Measurements from ENCODE around the gene FNDC3B.
A peak's percentile ranks its signal among the peaks of the same experiment; 100 is the strongest.

The FNDC3B gene

DNA sequence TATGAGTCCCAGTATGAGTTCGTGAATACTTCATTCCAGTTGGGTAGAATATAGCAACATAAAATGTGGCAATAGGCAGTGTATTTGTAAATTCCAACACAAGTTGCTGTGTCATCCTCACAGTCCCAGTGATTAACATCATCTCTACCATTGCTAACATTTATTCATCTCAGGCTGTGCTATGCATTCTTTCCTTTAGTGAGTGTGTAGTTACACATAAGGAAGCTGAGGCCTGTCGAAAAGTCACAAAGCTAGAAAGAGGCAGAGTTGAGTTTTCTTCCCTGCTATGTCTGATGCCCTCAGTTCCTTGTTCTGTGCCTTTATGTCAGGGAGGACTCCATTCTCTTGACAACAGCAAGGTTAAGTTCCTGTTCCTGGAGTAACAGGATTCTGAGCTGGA, 96.4 kb downstream of the FNDC3B start:
- H3K27me3 ChIP-seq (ENCODE audit: control insufficient read depth, insufficient read depth, low read length), result no peaks in the 10 kb centered on the region
- peaks cover 46% of the 10 kb centered on the region for H3K4me1 ChIP-seq (ENCODE audit: control insufficient read depth, low read depth, low read length)
- peaks cover 3% of the 10 kb centered on the region for H3K36me3 ChIP-seq (ENCODE audit: control insufficient read depth, low read depth, low read length)
- H3K27ac ChIP-seq (ENCODE audit: low read length), result peak overlapping the region; percentile 19
- no peak overlapping the region for H3K4me3 ChIP-seq (ENCODE audit: low read length)
- H3K9me3 ChIP-seq (ENCODE audit: control insufficient read depth, low read depth, low read length), result no peaks in the 10 kb centered on the region
- H3K9ac ChIP-seq (ENCODE audit: low read length), result no peak overlapping the region

DNA sequence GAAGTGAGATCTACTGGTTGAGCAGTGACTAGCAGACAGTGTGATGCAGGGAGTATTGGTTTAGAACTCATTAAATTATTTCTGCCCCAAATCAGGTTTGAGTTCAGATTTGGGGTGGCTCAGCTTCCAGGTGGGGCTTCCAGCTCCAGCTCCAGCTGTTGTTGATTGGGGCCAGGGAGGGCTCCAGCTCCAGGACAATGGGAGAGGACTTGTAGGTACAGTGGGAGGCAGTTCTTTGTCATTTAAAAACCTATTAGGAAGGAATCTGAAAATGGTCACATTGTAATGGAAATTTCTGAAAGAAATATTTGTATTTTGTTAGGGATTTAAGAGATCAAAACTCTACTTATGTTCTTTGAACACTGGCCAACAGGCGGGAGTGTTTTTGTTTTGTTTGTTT, 97.0 kb downstream of the FNDC3B start:
- Histone ChIP-seq H3K36me3 (ENCODE audit: control insufficient read depth, low read depth, low read length) (peaks cover 3% of the 10 kb centered on the region), H3K27ac (ENCODE audit: low read length) (peak overlapping the region; percentile 19)

DNA sequence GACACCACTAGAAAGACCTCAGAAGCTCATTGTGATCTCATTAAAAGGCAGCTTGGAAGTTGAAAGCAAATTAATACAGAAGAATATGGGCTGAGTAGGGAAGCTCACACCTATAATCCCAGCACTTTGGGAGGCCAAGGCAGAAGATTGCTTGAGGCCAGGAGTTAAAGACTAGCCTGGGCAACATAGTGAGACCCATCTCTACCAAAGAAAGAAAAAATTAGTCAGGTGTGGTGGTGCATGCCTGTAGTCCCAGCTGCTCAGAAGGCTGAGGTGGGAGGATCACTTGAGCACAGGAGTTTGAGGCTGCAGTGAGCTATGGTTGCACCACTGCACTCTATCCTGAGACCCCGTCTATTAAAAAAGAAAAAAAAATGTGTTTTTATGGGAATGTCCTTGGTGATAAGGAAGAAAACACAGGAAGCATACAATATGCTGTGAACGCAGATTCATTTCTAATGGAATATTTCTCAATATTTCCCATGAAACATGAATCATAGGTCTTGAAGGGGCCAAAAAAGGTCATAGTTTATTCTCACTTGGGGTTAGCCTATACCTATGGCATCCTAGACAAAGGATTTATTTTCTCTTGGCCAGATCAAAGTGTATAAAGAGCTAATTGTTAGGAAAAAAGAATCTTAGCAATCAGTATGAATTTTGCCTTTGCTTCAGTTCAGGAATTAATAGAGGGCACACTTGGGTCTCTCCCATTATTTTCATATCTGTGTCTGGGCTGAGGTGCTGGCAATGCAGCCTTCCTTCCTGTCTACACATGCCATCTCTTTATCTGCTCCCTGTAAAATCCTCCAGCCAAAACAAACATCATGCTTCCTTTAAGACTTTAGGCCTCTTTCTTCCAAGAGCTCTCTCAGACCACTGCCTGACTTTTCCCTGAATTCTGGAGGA, 98.2 kb downstream of the FNDC3B start:
- Histone ChIP-seq H3K9me3 (ENCODE audit: control insufficient read depth, low read depth, low read length) (no peaks in the 10 kb centered on the region), H3K27ac (ENCODE audit: low read length) (peak overlapping the region; percentile 63), H3K4me3 (ENCODE audit: low read length) (no peak overlapping the region), H3K27me3 (ENCODE audit: control insufficient read depth, insufficient read depth, low read length) (no peaks in the 10 kb centered on the region), H3K4me1 (ENCODE audit: control insufficient read depth, low read depth, low read length) (peaks cover 64% of the 10 kb centered on the region), H3K36me3 (ENCODE audit: control insufficient read depth, low read depth, low read length) (peaks cover 3% of the 10 kb centered on the region), H3K9ac (ENCODE audit: low read length) (no peak overlapping the region)

More for the DNA sequence above, 97.0 kb downstream of the FNDC3B start:
- Histone ChIP-seq H3K4me1 (ENCODE audit: control insufficient read depth, low read depth, low read length) (peaks cover 52% of the 10 kb centered on the region), H3K9ac (ENCODE audit: low read length) (no peak overlapping the region), H3K9me3 (ENCODE audit: control insufficient read depth, low read depth, low read length) (no peaks in the 10 kb centered on the region), H3K4me3 (ENCODE audit: low read length) (no peak overlapping the region), H3K27me3 (ENCODE audit: control insufficient read depth, insufficient read depth, low read length) (no peaks in the 10 kb centered on the region)

GRCh38 chr3:172138193-172138537, 98.8 kb downstream of the FNDC3B start:
- H3K9me3 ChIP-seq (ENCODE audit: control insufficient read depth, low read depth, low read length), result no peaks in the 10 kb centered on the region
- H3K4me1 ChIP-seq (ENCODE audit: control insufficient read depth, low read depth, low read length), result peaks cover 66% of the 10 kb centered on the region
- H3K36me3 ChIP-seq (ENCODE audit: control insufficient read depth, low read depth, low read length), result peaks cover 3% of the 10 kb centered on the region
- no peak overlapping the region for H3K4me3 ChIP-seq (ENCODE audit: low read length)
- H3K27me3 ChIP-seq (ENCODE audit: control insufficient read depth, insufficient read depth, low read length), result no peaks in the 10 kb centered on the region
- H3K27ac ChIP-seq (ENCODE audit: low read length), result peak overlapping the region; percentile 63
- H3K9ac ChIP-seq (ENCODE audit: low read length), result no peak overlapping the region

DNA sequence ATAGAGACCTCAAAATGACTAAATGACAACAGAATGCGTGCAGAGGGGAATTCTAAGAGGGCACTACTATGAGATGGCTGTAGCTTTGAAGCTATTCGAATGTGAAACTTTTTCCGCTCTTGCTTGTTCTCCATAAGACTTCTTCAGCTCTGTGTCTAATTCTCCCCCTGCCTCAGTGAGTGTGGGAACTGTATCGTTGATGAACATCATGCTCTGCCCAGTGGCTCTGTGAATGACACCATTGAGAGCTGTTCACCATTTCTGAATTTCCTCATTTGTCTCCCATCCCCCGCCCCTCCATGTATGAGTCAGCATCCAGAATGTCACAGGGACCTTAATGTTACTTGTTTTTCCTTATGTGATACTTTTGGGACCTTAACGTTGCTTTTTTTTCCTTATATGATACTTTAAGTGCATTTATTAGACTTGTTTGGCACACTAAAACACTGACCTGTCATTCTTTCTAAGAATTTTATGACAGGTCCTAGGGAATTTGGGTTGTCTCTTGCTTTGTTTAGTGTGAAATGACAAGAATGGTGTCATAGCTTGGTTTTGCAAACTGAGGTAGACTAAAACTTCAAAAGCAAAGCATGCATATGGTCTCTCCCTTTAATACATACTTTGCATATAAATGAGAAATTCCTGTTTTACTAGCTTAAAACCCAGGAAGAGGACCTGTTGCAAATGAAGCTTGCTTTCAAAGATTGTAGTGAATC, 99.6 kb downstream of the FNDC3B start:
- peaks cover 3% of the 10 kb centered on the region for H3K36me3 ChIP-seq (ENCODE audit: control insufficient read depth, low read depth, low read length)
- peak overlapping the region; percentile 18 for H3K9ac ChIP-seq (ENCODE audit: low read length)
- peak overlapping the region; percentile 34 for H3K4me3 ChIP-seq (ENCODE audit: low read length)
- H3K27ac ChIP-seq (ENCODE audit: low read length), result peak overlapping the region; percentile 61
- H3K27me3 ChIP-seq (ENCODE audit: control insufficient read depth, insufficient read depth, low read length), result no peaks in the 10 kb centered on the region
- H3K9me3 ChIP-seq (ENCODE audit: control insufficient read depth, low read depth, low read length), result no peaks in the 10 kb centered on the region
- peaks cover 66% of the 10 kb centered on the region for H3K4me1 ChIP-seq (ENCODE audit: control insufficient read depth, low read depth, low read length)

GRCh38 chr3:172139528-172140276, 100.3 kb downstream of the FNDC3B start:
- Histone ChIP-seq H3K4me3 (ENCODE audit: low read length) (peak overlapping the region; percentile 34), H3K36me3 (ENCODE audit: control insufficient read depth, low read depth, low read length) (peaks cover 3% of the 10 kb centered on the region), H3K4me1 (ENCODE audit: control insufficient read depth, low read depth, low read length) (peaks cover 69% of the 10 kb centered on the region), H3K9ac (ENCODE audit: low read length) (peak overlapping the region; percentile 18), H3K27ac (ENCODE audit: low read length) (no peak overlapping the region), H3K9me3 (ENCODE audit: control insufficient read depth, low read depth, low read length) (no peaks in the 10 kb centered on the region), H3K27me3 (ENCODE audit: control insufficient read depth, insufficient read depth, low read length) (no peaks in the 10 kb centered on the region)

DNA sequence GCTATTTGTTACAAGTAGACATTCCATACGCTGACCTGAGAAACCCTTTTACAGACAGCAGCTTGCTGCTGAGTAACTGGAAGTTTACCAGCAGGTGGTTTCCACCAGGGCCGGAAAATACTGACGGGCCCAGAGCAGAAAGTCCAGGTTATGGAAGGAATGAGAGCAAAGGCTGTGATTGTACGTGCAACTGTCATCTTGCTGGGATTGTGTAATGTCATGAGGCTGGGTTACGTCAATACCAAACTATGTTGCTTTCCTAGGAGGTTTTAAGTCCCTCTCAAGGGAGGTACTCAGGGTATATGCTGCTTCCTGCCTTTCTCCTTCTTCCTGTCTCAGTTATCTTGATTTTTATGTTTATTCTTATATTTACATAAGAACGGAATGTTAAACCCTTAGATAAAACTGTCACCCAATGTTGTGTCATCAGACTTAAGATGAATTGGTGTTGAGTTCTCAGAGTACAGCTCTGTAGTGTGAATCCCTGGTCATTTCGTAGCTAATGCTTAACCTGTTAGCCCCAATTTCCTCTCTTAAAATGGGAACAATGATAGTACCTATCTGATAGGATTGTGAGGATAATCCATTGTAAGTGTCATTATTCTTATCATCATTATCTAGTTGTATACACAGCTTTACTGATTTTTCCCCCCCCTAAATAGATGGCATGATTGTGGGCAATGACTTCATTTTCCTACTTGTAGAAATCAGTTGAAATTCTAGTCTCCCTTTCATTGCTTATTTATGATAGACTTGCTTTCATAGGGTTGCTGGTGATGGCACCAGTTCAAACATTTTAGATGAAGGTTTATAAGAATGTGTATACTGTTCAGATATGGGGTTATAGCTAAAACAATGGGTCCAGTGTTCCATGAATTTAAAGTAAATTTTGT, 101.4 kb downstream of the FNDC3B start:
- Histone ChIP-seq H3K9ac (ENCODE audit: low read length) (no peak overlapping the region), H3K9me3 (ENCODE audit: control insufficient read depth, low read depth, low read length) (no peaks in the 10 kb centered on the region), H3K27me3 (ENCODE audit: control insufficient read depth, insufficient read depth, low read length) (no peaks in the 10 kb centered on the region), H3K27ac (ENCODE audit: low read length) (no peak overlapping the region), H3K4me1 (ENCODE audit: control insufficient read depth, low read depth, low read length) (peaks cover 63% of the 10 kb centered on the region), H3K4me3 (ENCODE audit: low read length) (no peak overlapping the region), H3K36me3 (ENCODE audit: control insufficient read depth, low read depth, low read length) (peaks cover 2% of the 10 kb centered on the region)

GRCh38 chr3:172142051-172142863, 102.9 kb downstream of the FNDC3B start:
- Histone ChIP-seq H3K9me3 (ENCODE audit: control insufficient read depth, low read depth, low read length) (no peaks in the 10 kb centered on the region), H3K27ac (ENCODE audit: low read length) (no peak overlapping the region), H3K36me3 (ENCODE audit: control insufficient read depth, low read depth, low read length) (no peaks in the 10 kb centered on the region), H3K27me3 (ENCODE audit: control insufficient read depth, insufficient read depth, low read length) (no peaks in the 10 kb centered on the region), H3K4me3 (ENCODE audit: low read length) (no peak overlapping the region), H3K9ac (ENCODE audit: low read length) (no peak overlapping the region), H3K4me1 (ENCODE audit: control insufficient read depth, low read depth, low read length) (peaks cover 57% of the 10 kb centered on the region)

GRCh38 chr3:172142864-172143451, 103.6 kb downstream of the FNDC3B start:
- no peaks in the 10 kb centered on the region for H3K27me3 ChIP-seq (ENCODE audit: control insufficient read depth, insufficient read depth, low read length)
- no peak overlapping the region for H3K27ac ChIP-seq (ENCODE audit: low read length)
- H3K36me3 ChIP-seq (ENCODE audit: control insufficient read depth, low read depth, low read length), result no peaks in the 10 kb centered on the region
- H3K4me1 ChIP-seq (ENCODE audit: control insufficient read depth, low read depth, low read length), result peaks cover 53% of the 10 kb centered on the region
- no peak overlapping the region for H3K9ac ChIP-seq (ENCODE audit: low read length)
- H3K4me3 ChIP-seq (ENCODE audit: low read length), result no peak overlapping the region
- H3K9me3 ChIP-seq (ENCODE audit: control insufficient read depth, low read depth, low read length), result no peaks in the 10 kb centered on the region
